Measurements from ENCODE around the gene PPP1R3E.
"Not testable (repeated sequence)": the region's sequence is repeated elsewhere in the genome, so short reads cannot be mapped to it uniquely, and the experiment has no call there.

The PPP1R3E gene

DNA sequence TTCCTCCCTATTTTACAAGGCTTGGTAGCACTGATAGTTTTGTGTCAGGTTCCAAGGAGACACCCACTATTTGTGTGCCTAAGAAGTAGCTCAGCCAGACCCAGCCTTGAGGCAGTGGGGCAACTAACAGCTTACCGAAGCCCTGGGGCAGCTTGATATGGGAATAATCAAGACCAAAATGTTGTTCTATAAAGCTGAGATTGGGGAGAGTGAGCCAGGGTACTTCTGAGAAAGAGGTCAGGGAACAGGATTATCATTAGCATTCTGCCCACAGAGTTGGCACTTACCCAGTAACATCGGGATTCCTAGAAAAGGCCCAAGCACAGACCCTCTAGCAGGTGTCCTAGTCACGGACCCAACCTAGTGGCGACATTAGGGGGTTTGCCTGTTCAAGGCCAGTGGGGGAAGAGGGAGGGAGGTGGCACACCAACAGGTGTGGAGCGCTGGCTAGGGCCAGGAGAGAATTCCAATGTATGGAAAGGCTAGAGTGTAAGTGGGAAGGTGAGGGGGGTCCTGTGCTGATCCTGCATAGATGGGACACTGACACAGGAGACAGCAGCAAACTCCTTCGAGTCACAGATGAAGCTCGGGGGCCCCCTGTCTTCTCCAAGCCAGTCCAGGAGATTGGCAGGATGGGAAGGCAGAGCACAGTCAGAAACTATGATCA is 4.9 kb downstream of the PPP1R3E start:
- DNase-seq (ENCODE audit: low read depth, low spot score) = no peak

DNA sequence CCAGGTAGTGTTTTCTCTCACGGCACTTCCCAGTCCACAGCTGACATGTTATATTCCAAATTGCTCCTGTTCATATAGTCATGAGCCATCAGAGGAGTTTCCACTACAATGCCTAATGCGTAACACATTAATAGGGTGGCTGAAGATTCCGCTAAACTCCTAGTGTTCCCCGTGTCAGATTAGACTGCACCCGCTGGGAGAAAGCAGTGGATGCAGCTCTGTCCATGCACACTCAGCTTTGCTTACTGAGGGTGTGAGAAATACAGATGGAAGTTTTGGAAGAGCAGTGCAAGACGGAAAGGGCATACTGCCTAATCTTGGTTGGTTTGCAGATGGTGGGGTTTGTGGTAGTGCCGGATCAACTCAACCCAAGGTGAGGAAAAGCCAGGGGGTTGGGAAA is 5.6 kb downstream of the PPP1R3E start:
- no peak for DNase-seq (ENCODE audit: low read depth, low spot score)

DNA sequence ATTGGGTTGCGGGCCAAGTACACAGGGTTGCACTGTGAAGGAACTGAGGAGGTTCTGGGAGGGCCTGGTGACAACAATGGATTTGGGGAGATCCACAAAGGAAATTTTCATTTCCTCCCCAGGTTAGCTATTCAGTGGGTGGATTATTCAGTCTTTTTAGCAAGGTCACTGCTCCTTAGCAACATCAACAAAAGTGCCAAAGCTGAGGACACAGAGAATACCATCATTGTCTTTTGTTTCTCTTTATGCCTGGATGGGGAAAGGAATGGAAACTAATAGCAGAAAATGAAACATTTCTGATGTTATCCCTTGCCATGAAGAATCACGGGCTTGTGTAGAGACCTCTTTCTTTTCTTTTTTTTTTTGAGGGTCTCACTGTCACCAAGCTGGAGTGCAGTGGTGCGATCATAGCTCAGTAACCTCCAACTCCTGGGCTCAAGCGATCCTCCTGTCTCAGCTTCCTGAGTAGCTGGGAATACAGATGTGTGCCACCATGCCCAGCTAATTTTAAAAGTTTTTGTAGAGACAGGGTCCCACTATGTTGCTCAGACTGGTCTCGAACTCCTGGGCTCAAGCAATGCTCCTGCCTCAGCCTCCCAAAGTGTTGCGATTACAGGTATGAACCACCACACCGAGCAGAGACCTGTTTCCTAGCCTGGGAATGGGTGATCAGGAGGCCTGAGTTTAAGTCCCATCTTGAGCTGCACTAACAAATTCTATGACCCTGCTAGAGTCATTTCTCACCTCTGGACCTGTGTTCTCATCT is 6.5 kb downstream of the PPP1R3E start:
- no peak for DNase-seq (ENCODE audit: low read depth, low spot score)

DNA sequence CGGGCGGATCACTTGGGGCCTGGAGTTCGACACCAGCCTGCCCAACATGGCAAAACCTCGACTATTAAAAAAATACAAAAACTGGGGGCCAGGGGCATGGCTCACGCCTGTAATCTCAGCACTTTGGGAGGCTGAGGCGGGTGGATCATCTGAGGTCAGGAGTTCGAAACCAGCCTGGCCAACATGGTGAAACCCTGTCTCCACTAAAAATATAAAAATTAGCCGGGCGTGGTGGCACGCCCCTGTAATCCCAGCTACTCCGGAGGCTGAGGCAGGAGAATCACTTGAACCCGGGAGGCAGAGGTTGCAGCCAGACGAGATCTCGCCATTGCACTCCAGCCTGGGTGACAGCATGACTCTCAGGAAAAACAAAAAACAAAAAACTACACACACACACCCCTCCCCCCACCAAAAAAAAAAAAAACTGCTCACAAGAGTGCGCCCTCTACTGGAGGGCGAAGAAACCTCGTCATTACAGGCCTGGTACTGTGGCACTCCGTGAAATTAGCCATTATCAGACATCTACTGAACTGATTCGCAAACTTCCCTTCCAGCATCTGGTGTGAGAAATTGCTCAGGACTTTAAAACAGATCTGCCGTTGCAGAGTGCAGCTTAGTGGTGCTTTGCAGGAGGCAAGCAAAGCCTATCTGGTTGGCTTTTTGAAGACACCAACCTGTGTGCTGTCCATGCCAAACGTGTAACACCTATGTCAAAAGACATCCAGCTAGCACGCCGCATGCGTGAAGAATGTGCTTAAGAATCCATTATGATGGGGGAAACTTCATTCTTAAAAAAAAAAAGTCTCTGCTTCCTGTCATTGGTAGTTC is 7.7 kb downstream of the PPP1R3E start:
- no peak for DNase-seq (ENCODE audit: low read depth, low spot score)

DNA sequence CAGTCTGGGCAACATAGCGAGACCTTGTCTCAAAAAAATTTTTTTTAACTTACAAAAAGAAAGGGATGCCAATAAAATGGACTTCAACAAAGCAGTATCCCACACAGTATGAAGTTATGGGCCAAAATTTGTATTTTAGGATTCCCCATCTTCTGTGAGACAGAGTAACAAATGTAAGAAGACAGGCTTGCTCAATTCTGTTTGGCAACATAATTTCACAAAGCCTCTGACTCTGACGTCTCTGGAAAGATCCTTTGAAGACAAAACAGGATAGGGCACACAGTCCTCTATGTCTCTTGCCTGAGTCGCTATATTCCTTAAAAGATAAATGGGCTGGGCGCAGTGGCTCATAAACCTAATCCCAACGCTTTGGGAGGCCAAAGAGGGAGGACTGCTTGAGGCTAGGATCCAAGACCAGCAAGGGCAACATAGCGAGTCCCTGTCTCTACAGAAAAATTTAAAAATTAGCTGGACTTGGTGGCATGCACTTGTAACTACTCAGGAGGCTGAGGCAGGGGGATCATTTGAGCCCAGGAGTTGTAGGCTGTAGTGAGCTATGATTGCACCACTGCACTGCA is 15.7 kb downstream of the PPP1R3E start:
- DNase-seq (ENCODE audit: low read depth, low spot score) = no peak

DNA sequence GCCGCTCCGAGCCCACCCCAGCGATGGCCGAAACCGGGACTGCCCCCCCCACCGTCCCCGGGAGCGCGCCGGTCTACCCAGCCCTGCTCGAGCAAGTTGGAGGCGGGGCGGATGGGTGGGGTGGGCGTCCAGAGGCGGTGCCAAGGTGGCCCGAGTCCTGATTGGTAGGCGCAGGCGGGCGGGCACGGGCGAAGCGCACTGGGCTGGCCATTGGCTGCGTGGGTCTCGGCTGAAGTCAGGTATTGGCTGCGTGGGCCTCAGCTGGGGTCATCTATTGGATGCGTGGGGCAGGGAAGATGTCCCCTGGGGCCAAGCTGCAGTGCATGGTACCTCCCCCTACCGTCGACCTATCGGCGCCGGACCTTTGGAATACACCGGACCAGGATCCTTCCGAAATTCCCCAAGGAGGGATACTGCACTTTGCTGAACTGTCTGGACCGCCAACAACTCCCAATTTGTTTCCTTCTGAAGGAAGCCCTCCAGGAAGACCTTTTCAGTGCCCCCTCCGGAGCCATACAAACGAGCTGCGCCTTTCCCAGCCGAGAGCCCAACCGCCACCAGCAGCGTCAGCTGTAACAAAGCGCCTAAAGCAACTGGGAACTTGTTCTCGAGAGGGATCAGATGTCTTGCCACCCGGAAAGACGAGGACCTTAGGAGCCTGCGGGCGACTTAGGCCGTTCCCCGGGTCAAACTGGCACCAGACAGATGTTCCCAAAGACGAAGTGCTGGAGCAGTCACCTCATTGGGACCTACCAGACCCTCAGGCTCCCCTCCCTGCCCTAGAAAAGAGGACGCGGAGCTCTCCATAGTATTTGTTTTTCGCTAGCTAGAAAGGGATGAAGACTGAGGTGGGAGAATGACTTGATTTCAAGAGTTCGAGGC is 16.4 kb downstream of the PPP1R3E start, which contains the start of gene HOMEZ:
Gene HOMEZ, minus strand, starts transcription at position 113 of the 882 bp plus-strand sequence. CDS start 180 bp downstream, outside the sequence.
- peak; percentile 90 for DNase-seq (ENCODE audit: low read depth, low spot score)

DNA sequence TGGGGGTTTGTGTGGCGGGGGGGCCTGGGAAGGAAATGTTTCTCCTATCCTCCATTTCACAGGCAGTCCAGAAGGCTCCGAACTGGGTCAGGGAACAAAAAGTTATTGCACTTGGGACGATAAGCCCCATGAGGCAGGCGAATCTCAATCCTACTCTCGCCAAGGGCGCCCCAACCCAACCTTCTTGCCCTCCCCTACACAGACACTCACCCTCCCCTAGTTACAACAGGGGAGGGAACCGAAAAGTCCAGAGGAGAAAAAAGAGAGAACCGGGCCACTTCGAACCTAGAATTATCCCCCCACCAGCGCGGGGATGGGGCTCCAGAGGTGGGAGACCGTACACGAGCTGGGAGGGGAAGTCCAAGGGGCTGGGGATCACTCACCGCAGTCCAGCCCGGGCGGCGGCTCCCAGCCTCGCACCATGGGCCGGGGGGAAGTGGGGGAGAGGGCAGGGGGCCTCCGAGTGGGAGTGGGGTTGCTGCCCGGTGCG is 17.1 kb downstream of the PPP1R3E start:
- no peak for DNase-seq (ENCODE audit: low read depth, low spot score)

DNA sequence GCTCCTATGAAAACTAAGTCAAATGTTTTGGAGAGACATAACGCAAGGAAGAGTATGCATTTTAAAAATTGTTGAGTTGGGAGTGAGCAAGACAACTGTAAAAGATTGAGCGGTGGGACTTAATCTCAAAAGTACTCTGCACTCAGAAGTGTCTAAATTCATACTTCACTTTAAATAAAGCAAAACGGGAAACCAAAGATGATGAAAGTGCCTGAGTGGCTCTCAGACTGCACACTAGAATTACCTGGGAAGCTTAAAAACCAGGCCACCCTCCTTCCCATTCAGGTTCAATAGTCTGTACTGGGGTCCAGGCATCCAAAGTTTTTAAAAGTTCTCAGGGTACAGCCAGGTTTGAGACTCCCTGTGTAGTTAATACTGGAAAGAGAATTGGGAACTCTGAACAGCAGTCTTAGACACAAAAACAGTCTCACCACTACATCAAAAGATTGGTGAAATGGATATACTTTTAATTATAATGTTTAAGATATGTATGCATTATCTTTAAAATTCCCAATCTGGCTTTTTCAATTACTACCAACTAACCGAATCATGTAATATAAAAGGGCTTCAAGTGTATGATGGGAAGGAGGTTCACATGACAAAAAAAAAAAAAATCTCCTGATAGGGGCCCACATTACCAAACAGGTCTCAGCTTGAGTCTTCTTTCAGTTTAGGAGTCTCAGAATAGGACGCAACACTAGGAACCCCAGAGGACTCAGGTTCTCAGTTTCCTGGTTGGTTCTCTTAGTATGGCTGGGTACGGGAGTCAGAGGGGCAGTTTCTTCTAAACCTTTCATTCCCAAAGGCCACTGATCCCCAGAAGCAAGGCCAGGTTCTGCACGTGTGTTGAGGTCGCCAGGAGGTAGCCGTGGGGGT is 17.8 kb downstream of the PPP1R3E start:
- DNase-seq (ENCODE audit: low read depth, low spot score) = no peak

DNA sequence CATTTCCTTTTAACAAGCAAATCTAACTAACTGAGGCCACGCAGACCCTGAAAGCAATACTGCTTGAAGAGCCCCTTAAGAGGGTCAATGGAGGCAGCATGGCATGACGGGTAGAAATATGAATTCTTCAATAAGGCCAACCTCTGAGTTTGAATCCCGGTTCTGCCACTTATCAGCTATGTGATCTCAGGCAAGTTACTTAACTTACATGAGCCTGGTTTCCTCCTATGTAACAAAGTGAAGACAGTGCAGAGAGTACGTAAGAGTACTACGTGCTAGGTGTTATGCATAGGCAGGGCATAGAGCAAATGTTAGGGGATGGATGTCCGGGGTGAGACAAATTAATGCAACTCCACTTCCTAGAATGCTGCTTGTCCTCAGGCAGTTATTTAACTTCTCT is 21.4 kb downstream of the PPP1R3E start:
- no peak for DNase-seq (ENCODE audit: low read depth, low spot score)

DNA sequence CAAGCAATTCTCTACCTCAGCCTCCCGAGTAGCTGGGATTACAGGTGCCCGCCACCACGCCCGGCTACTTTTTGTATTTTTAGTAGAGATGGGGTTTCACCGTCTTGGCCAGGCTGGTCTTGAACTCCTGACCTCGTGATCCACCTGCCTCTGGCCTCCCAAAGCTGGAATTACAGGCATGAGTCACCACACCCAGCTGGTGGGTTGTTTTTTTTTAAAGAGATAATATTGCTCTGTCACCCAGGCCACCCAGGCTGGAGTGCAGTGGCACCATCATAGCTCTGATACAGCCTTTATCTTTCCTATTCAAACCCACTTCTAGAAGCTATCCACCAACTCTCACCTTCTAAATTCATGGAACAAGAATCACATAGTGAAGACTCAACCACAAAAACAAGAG is 24.7 kb downstream of the PPP1R3E start:
- DNase-seq (ENCODE audit: low read depth, low spot score) = not testable (repeated sequence)

DNA sequence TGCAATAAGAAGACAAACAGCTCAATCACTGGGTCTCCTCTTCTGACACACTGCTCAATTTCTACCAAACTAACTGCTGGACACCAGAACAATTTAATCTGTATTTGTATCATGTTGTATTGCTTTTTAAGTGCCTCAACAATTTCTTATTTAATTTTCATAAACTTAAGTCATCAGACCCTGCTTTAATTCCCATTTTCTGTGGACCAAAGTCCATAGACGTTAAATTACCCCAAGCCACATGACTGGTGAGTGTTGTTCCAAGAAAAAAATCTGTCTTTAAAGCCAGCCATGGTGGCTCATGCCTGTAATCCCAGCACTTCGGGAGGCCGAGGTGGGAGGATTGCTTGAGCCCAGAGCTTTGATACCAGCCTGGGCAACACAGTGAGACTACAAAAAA is 25.5 kb downstream of the PPP1R3E start:
- no peak for DNase-seq (ENCODE audit: low read depth, low spot score)

DNA sequence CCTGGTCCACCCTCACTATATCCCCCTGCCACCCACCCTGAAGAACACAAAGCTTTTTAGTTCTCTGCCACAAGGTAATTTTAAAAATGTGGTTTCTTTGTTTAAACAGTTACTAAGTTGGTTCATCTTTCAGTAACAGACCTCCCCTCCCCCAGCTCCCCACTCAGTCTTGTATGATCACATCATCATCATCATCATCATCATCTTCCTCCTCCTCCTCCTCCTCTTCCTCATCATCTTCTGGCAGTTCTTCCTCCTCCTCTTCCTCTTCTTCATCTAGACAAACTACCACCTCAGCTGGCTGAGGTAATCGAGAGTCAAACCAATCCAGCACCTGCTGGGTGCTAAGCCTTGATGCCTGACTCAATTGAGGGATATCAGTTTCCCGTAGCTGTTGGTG is 27.2 kb downstream of the PPP1R3E start:
- no peak for DNase-seq (ENCODE audit: low read depth, low spot score)

DNA sequence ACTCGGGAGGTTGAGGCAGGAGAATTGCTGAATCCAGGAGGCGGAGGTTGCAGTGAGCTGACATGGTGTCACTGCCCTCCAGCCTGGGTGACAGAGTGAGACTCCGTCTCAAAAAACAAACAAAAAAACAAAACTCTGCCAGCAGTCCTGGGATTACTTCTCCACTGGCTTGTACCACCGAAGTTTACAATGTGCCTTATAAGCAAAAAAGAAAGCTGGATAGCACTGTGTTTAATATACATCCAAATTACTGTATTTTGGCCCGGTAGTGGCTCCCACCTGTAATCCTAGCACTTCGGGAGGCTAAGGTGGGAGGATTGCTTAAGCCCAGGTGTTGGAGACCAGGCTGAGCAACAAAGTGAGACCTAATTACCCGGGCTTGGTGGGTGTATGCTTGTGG is 33.5 kb downstream of the PPP1R3E start:
- no peak for DNase-seq (ENCODE audit: low read depth, low spot score)

DNA sequence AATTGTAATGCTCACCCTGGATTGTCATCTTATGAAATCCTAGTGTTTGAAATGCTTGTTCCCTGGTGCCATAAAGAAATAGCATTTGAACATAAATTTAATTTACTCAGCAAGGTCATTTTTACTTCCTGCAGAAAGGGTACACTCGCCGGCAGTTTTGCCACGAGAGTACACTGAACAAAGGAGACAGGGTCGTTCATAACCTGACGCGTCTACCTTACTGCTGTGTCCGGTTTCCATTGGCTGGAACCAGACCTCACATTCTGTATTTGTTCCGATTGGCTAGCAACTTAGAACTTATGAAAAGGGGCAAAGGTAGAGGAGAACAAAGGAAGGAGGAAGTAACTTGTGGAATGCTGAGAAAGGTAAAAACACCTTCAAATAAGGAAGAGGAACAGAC is 41.8 kb downstream of the PPP1R3E start:
- not testable (repeated sequence) for DNase-seq (ENCODE audit: low read depth, low spot score)

DNA sequence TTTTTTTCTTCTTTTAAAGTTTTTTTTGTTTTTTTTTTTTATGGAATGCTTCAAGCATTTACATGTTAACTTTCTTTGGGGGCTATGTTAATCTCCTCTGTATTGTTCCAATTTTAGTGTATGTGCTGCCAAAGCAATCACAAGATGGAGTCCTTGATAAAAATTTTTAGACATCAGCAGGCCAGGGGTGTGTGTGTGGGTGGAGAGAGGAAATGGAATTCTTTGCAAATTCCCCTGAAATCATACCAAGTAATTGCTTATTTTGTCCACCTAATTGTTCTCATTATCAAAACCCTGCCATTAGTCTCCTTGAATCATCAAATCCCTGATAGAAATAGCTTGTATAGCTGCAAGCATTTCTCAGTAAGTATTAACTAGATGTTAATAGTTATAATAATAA is 43.2 kb downstream of the PPP1R3E start:
- DNase-seq (ENCODE audit: low read depth, low spot score) = no peak

DNA sequence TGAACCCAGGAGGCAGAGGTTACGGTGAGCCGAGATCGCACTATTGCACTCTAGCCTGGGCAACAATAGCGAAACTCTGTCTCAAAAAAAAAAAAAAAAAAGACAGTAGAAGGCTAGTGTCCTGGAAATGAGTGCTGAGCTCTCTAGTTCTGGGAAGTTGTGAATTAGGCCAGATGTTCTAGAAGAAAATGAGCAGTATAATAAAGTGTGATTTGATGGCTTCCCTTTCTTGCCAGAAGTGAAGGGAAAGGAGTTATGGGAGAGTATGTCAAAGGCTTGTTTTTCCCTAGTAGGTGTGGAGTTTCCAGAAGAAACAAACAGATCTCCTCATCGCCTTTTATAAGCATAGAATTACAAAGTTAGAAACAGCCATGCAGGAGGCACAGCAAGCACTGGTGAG is 44.4 kb downstream of the PPP1R3E start:
- DNase-seq (ENCODE audit: low read depth, low spot score) = no peak

DNA sequence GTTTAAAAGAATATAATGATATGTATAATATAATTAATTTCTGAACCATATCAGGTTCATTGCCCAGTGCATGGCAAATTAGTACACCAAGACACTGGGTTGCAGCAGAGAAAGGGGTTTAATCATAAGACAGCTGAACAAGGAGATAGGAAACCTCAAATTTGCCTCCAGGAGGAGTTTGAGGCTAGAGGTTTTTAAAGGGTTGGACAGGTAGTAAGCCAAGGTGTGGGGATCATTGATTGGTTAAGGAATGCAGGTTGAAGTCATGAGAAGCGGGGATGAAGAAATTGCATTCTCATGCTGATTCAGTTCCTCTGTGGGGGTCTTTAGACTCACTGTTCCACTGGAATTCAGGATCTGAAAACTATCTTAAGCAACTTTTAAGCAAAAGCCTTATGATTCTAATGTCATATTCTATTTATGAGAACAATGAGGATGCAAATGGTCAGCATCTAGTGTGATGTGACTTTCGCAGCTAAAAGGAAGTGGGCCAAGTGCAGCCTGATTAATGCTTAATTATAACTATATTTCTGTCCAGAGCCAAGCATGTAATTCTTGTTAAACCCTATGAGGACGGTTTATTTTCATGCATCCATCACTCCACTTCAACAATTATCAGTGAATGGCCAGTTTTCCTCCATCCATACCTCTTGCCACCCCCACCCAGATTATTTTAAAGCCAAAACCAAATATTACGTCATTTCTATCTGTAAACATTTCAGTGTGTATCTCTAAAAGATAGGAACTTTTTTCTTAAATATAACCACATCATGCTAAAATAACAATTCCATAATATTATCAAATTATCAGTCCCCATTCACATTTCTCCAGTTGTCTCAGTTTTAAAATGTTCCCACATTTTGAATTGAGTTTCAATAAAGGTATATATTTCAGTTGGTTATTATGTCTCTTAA is 50.0 kb downstream of the PPP1R3E start:
- no peak for DNase-seq (ENCODE audit: low read depth, low spot score)

DNA sequence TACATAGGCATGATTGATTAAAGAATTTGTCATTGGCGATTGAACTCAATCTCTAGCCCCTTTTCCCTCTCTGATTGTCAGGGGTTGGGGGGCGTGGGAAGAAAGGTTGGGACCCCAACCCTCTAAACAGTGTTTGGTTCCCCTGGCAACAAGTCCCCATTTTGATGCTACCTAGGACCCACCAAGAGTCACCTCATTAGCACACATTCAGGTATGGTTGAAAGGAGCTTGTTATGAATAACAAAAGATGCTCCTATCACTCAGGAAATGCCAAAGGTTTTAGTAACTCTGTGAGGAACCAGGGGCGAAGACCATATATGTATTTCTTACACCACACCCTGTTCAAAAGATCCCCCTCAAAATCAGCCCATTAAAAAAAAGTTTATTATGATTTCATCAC is 50.7 kb downstream of the PPP1R3E start:
- DNase-seq (ENCODE audit: low read depth, low spot score) = no peak

DNA sequence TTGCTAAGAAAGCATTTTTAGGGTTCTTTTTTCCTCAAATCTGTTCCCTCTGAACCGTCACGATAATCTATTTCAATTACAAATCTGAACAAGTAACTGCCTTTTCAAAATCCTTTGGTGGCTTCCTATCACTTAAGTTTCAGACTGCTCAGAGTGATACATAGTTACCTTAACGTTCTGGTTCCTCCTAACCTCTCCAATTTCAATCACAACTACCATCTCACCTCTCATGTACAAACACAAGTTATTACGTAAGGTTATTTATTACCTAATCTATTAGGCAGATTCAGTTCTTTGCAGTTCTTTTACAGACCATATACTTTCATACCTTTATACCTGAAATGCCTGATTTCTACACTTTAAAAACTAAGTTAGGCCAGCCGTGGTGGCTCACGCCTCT is 52.8 kb downstream of the PPP1R3E start:
- no peak for DNase-seq (ENCODE audit: low read depth, low spot score)
